ENCODE results near the gene NARS2.

The NARS2 gene

DNA sequence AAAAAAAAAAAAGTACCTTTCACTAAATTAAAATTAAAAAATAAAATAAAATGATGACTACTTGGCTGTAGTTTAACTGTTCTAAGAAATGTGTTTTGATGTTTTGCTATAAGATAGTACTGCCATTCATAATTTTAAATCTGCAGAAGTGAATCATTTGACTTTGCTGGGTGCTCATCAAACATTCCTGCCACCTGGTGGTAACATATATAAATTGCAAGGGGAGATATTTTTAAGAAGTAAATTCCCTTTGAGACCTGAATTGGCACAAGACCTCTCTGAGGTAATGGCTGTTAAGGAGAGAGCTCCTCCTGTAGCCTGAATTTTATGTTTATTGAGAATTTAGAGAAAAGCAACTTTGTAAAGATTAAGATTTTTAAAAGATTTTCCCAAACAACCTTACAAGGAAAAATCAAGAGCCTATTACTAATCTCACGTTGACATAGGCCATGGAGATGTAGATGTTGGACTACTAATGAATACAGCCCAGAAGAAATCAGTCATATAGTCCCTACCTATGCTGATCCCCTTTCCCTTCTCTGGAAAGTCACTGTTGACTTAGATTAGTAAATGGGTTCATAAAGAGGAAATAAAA, 11.9 kb upstream of the NARS2 start:
- H3K4me3 ChIP-seq (ENCODE audit: low read depth, low read length, poor library complexity, severe bottlenecking) = no peak overlapping the region
- no peak overlapping the region for H3K27ac ChIP-seq (ENCODE audit: low read depth, low read length, poor library complexity, severe bottlenecking)
- no peaks in the 10 kb centered on the region for H3K4me1 ChIP-seq (ENCODE audit: insufficient read depth, low read length, severe bottlenecking)
- no peak for TF ChIP-seq EZH2 (IDR thresholded peaks at IDR 0.05; ENCODE audit: borderline replicate concordance, low read length)
- TF ChIP-seq, protein P1, sequence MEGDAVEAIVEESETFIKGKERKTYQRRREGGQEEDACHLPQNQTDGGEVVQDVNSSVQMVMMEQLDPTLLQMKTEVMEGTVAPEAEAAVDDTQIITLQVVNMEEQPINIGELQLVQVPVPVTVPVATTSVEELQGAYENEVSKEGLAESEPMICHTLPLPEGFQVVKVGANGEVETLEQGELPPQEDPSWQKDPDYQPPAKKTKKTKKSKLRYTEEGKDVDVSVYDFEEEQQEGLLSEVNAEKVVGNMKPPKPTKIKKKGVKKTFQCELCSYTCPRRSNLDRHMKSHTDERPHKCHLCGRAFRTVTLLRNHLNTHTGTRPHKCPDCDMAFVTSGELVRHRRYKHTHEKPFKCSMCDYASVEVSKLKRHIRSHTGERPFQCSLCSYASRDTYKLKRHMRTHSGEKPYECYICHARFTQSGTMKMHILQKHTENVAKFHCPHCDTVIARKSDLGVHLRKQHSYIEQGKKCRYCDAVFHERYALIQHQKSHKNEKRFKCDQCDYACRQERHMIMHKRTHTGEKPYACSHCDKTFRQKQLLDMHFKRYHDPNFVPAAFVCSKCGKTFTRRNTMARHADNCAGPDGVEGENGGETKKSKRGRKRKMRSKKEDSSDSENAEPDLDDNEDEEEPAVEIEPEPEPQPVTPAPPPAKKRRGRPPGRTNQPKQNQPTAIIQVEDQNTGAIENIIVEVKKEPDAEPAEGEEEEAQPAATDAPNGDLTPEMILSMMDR (IDR thresholded peaks at IDR 0.05; ENCODE audit: low read length) = peak; percentile 65
- H3K9me2 ChIP-seq (ENCODE audit: low read depth, low read length) = no peaks in the 10 kb centered on the region
- no peaks in the 10 kb centered on the region for H3K79me2 ChIP-seq (ENCODE audit: insufficient read depth, low read length)
- H3K9ac ChIP-seq (ENCODE audit: low read length) = no peak overlapping the region
- no peaks in the 10 kb centered on the region; the same call in 1 of the 2 replicates for H3K27me3 ChIP-seq (ENCODE audit: insufficient read depth, low read length)
- no peaks in the 10 kb centered on the region for H3F3A ChIP-seq (ENCODE audit: insufficient read depth, low read length)
- no peak overlapping the region for H2AFZ ChIP-seq (ENCODE audit: low read length)
- no peaks in the 10 kb centered on the region for H4K20me1 ChIP-seq (ENCODE audit: insufficient read depth, low read length)
- no peaks in the 10 kb centered on the region; the same call in 1 of the 2 replicates for H3K36me3 ChIP-seq (ENCODE audit: insufficient read depth, low read length)
- H3K9me3 ChIP-seq (ENCODE audit: low read length) = peaks cover 22% of the 10 kb centered on the region
- no peak overlapping the region for H3K4me2 ChIP-seq (ENCODE audit: low read length)

- H3K4me2 ChIP-seq (ENCODE audit: low read length) = no peak overlapping the region
- no peaks in the 10 kb centered on the region for H3K4me1 ChIP-seq (ENCODE audit: insufficient read depth, low read length, severe bottlenecking)
- H3K4me3 ChIP-seq (ENCODE audit: low read depth, low read length, poor library complexity, severe bottlenecking) = no peak overlapping the region
- no peaks in the 10 kb centered on the region for H3K79me2 ChIP-seq (ENCODE audit: insufficient read depth, low read length)
- H2AFZ ChIP-seq (ENCODE audit: low read length) = no peak overlapping the region
- H3K27me3 ChIP-seq (ENCODE audit: insufficient read depth, low read length) = no peaks in the 10 kb centered on the region; the same call in 1 of the 2 replicates
- H3K9ac ChIP-seq (ENCODE audit: low read length) = no peak overlapping the region
- no peaks in the 10 kb centered on the region for H4K20me1 ChIP-seq (ENCODE audit: insufficient read depth, low read length)
- no peaks in the 10 kb centered on the region; the same call in 1 of the 2 replicates for H3K36me3 ChIP-seq (ENCODE audit: insufficient read depth, low read length)
- H3K9me2 ChIP-seq (ENCODE audit: low read depth, low read length) = no peaks in the 10 kb centered on the region
- peaks cover 27% of the 10 kb centered on the region for H3K9me3 ChIP-seq (ENCODE audit: low read length)
- TF ChIP-seq, protein P1 (IDR thresholded peaks at IDR 0.05; ENCODE audit: low read length) = no peak
- no peak for TF ChIP-seq EZH2 (IDR thresholded peaks at IDR 0.05; ENCODE audit: borderline replicate concordance, low read length)
- H3K27ac ChIP-seq (ENCODE audit: low read depth, low read length, poor library complexity, severe bottlenecking) = no peak overlapping the region
- H3F3A ChIP-seq (ENCODE audit: insufficient read depth, low read length) = no peaks in the 10 kb centered on the region
Measured at GRCh38 chr11:78583889-78584288, 9.2 kb upstream of the NARS2 start.

GRCh38 chr11:78577495-78577894, 2.8 kb upstream of the NARS2 start:
- H3F3A ChIP-seq (ENCODE audit: insufficient read depth, low read length) = no peaks in the 10 kb centered on the region
- no peaks in the 10 kb centered on the region for H4K20me1 ChIP-seq (ENCODE audit: insufficient read depth, low read length)
- H3K9me3 ChIP-seq (ENCODE audit: low read length) = peaks cover 11% of the 10 kb centered on the region
- H2AFZ ChIP-seq (ENCODE audit: low read length) = no peak overlapping the region
- H3K27me3 ChIP-seq (ENCODE audit: insufficient read depth, low read length) = no peaks in the 10 kb centered on the region; the same call in 1 of the 2 replicates
- no peaks in the 10 kb centered on the region for H3K9me2 ChIP-seq (ENCODE audit: low read depth, low read length)
- no peak overlapping the region for H3K9ac ChIP-seq (ENCODE audit: low read length)
- H3K27ac ChIP-seq (ENCODE audit: low read depth, low read length, poor library complexity, severe bottlenecking) = no peak overlapping the region
- H3K4me1 ChIP-seq (ENCODE audit: insufficient read depth, low read length, severe bottlenecking) = peaks cover 22% of the 10 kb centered on the region
- H3K36me3 ChIP-seq (ENCODE audit: insufficient read depth, low read length) = no peaks in the 10 kb centered on the region; the same call in 1 of the 2 replicates
- H3K4me3 ChIP-seq (ENCODE audit: low read depth, low read length, poor library complexity, severe bottlenecking) = no peak overlapping the region
- peaks cover 11% of the 10 kb centered on the region; the same call in 1 of the 2 replicates for H3K79me2 ChIP-seq (ENCODE audit: insufficient read depth, low read length)
- no peak for TF ChIP-seq EZH2 (IDR thresholded peaks at IDR 0.05; ENCODE audit: borderline replicate concordance, low read length)
- TF ChIP-seq, protein P1 (IDR thresholded peaks at IDR 0.05; ENCODE audit: low read length) = no peak
- no peak overlapping the region for H3K4me2 ChIP-seq (ENCODE audit: low read length)
